ENCODE data around the gene EML1.

DNA sequence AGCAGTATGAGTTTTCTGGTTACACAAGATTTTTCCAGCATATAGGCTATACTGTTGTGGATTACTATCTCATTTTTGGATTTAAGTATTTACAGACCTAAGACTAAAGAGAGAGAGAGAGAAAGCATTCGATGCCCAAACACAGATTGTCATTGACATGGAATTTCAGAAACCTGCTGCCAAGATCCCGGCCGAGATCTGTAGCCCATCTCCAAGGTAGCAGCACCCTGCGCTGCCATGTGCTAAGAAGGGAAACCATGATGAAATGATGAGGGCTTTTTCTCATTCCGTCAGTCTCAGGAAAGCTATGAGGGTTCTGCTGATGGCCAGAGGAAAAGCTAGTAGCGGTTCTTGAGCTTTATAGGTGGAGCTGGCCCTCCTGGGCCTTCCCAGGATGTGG is 136.4 kb downstream of the EML1 start:
- no peak for TF ChIP-seq TBL1XR1 (IDR thresholded peaks at IDR 0.05; ENCODE audit: borderline replicate concordance, low read length, partially characterized antibody)
- TF ChIP-seq, protein P1, sequence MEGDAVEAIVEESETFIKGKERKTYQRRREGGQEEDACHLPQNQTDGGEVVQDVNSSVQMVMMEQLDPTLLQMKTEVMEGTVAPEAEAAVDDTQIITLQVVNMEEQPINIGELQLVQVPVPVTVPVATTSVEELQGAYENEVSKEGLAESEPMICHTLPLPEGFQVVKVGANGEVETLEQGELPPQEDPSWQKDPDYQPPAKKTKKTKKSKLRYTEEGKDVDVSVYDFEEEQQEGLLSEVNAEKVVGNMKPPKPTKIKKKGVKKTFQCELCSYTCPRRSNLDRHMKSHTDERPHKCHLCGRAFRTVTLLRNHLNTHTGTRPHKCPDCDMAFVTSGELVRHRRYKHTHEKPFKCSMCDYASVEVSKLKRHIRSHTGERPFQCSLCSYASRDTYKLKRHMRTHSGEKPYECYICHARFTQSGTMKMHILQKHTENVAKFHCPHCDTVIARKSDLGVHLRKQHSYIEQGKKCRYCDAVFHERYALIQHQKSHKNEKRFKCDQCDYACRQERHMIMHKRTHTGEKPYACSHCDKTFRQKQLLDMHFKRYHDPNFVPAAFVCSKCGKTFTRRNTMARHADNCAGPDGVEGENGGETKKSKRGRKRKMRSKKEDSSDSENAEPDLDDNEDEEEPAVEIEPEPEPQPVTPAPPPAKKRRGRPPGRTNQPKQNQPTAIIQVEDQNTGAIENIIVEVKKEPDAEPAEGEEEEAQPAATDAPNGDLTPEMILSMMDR (CRISPR knock-in tag; IDR thresholded peaks at IDR 0.05): no peak
